Chondrocyte (in vitro differentiated cells): ENCODE results near the gene ARRDC2. TPM values are rescaled to one million over a fixed set of nuclear protein-coding genes. Genes with fewer than 3 reads are reported as not detected.

Experiments used
- DNase-seq: peaks from one replicate; pipeline ENCODE4 v3.0.0; 2021; ENCODE audit warnings: mixed read lengths, low spot score
- H3K27ac Mint-ChIP-seq: one replicate; pipeline ENCODE4 v1.8.0; 2021; ENCODE audit warnings: mild to moderate bottlenecking, moderate library complexity, mixed read lengths; ENCODE audit not compliant: unreplicated experiment
- H3K27me3 Mint-ChIP-seq: 2 replicates; pipeline ENCODE4 v1.8.0; 2021; ENCODE audit warnings: low read depth, mixed read lengths
- H3K36me3 Mint-ChIP-seq: 2 replicates; pipeline ENCODE4 v1.8.0; 2021; ENCODE audit warnings: low read depth, mixed read lengths
- H3K4me1 Mint-ChIP-seq: 2 replicates; pipeline ENCODE4 v1.8.0; 2021; ENCODE audit warnings: low read depth, mild to moderate bottlenecking, mixed read lengths
- H3K4me3 Mint-ChIP-seq: one replicate; pipeline ENCODE4 v1.8.0; 2021; ENCODE audit warnings: mild to moderate bottlenecking, moderate library complexity, mixed read lengths; ENCODE audit not compliant: unreplicated experiment
- H3K9me3 Mint-ChIP-seq: 2 replicates; pipeline ENCODE4 v1.8.0; 2021; ENCODE audit warnings: low read depth, mixed read lengths
- CTCF ChIP-seq: fragments of 200-600 bp; sonication (generic); IDR thresholded peaks from 2 replicates; pipeline ENCODE4 v1.5.0; 2021; ENCODE audit warnings: antibody characterized with exemption, mild to moderate bottlenecking, moderate library complexity
- total RNA-seq: library from RNA; stranded (reverse); gene quantifications from 3 replicates; pipeline ENCODE4 v1.2.1, GENCODE V29; 2021

Gene ARRDC2
- total RNA-seq, 1 donor from 2014 or later = 19.8 TPM

DNA sequence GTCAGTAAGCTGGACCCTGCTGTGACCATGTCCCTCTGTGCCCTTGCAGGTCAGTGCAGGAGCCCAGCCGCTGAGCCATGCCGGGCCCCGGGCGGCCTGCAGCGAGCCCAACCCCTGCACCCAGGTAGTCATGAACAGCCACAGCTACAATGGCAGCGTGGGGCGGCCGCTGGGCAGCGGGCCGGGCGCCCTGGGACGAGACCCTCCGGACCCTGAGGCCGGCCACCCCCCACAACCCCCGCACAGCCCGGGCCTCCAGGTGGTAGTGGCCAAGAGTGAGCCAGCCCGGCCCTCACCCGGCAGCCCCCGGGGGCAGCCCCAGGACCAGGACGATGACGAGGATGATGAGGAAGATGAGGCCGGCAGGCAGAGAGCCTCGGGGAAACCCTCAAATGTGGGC, 34.2 kb upstream of the ARRDC2 start:
- H3K27me3 Mint-ChIP-seq = peaks cover 7% of the 10 kb centered on the region
- H3K9me3 Mint-ChIP-seq = no peaks in the 10 kb centered on the region
- TF ChIP-seq CTCF = no peak
- no peak overlapping the region for H3K4me3 Mint-ChIP-seq
- H3K4me1 Mint-ChIP-seq = no peaks in the 10 kb centered on the region
- H3K36me3 Mint-ChIP-seq = no peaks in the 10 kb centered on the region
- no peak overlapping the region for H3K27ac Mint-ChIP-seq
- DNase-seq = no peak

- peaks cover 7% of the 10 kb centered on the region for H3K27me3 Mint-ChIP-seq
- no peaks in the 10 kb centered on the region for H3K9me3 Mint-ChIP-seq
- no peaks in the 10 kb centered on the region for H3K4me1 Mint-ChIP-seq
- DNase-seq = no peak
- no peak for TF ChIP-seq CTCF
- H3K36me3 Mint-ChIP-seq = no peaks in the 10 kb centered on the region
- no peak overlapping the region for H3K27ac Mint-ChIP-seq
- no peak overlapping the region for H3K4me3 Mint-ChIP-seq
These were observed 33.4 kb upstream of the ARRDC2 start for GRCh38 chr19:17974551-17974950.

DNA sequence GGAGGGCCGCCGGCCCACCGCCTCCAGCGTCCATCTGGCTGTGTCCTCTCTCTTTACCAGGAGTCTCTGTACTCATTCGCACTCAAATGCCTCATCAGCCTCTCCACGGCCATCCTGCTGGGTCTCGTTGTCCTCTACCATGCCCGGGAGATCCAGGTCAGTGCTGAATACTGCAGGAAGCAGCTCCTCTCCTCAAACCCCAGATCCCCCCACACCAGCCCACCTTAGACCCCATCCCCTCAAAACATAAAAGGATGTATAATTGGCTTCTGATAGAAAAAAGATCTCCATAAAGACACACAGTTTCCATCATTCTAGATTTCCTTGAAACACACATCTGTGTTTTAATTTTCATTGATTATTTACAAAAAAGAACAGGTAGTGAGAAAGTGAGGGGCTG, 32.9 kb upstream of the ARRDC2 start:
- DNase-seq = no peak
- TF ChIP-seq CTCF = no peak
- H3K36me3 Mint-ChIP-seq = no peaks in the 10 kb centered on the region
- H3K27me3 Mint-ChIP-seq = peaks cover 7% of the 10 kb centered on the region
- H3K4me3 Mint-ChIP-seq = no peak overlapping the region
- H3K9me3 Mint-ChIP-seq = no peaks in the 10 kb centered on the region
- H3K4me1 Mint-ChIP-seq = no peaks in the 10 kb centered on the region
- no peak overlapping the region for H3K27ac Mint-ChIP-seq

DNA sequence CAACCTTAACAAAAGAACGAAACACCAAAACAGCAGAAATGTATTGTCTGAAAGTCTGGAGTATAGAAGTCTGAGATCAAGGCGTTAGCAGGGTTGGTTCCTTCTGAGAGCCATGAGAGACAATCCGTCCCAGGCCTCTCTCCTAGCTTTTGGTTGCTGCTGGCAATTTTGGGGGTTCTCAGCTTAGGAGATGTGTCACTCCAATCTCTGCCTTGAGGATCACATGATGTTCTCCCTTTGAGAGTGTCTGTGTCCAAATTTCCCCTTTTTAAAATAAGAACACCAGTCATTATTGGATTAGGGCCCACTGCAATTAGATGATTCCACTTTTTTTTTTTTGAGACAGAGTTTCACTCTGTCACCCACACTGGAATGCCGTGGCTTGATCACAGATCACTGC, 30.9 kb upstream of the ARRDC2 start:
- no peak overlapping the region for H3K27ac Mint-ChIP-seq
- no peak for DNase-seq
- no peaks in the 10 kb centered on the region for H3K36me3 Mint-ChIP-seq
- no peaks in the 10 kb centered on the region for H3K9me3 Mint-ChIP-seq
- peaks cover 7% of the 10 kb centered on the region for H3K27me3 Mint-ChIP-seq
- no peak for TF ChIP-seq CTCF
- no peak overlapping the region for H3K4me3 Mint-ChIP-seq
- H3K4me1 Mint-ChIP-seq = no peaks in the 10 kb centered on the region

DNA sequence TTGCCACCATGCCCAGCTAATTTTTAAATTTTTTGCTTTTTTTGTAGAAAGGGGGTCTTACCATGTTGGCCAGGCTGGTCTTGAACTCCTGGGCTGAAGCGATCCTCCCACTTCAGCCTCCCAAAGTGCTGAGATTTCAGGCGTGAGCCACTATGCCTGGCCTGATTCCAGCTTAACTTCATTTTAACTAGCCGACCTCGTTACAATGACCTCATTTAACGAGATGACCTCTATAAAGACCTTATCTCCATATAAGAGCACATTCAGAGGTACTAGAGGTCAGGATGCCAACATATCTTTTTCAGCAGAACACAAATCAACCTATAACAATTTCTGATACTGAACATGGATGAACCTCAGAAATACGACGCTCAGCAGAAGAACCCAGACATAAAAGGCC, 30.5 kb upstream of the ARRDC2 start:
- H3K4me3 Mint-ChIP-seq = no peak overlapping the region
- no peak for DNase-seq
- no peaks in the 10 kb centered on the region for H3K36me3 Mint-ChIP-seq
- H3K27me3 Mint-ChIP-seq = peaks cover 7% of the 10 kb centered on the region
- no peaks in the 10 kb centered on the region for H3K4me1 Mint-ChIP-seq
- H3K27ac Mint-ChIP-seq = no peak overlapping the region
- H3K9me3 Mint-ChIP-seq = no peaks in the 10 kb centered on the region
- TF ChIP-seq CTCF = no peak
